HG02571 (cell line): Measurements from ENCODE around the gene CBY2.
"Not testable (repeated sequence)": the region's sequence is repeated elsewhere in the genome, so short reads cannot be mapped to it uniquely, and the experiment has no call there.

Experiments
- ATAC-seq: cut with Tn5 transposase; IDR thresholded peaks from one replicate; pipeline ENCODE4 v1.9.1; 2021; ENCODE audit warnings: mild to moderate bottlenecking, moderate library complexity; ENCODE audit not compliant: unreplicated experiment

The CBY2 gene

DNA sequence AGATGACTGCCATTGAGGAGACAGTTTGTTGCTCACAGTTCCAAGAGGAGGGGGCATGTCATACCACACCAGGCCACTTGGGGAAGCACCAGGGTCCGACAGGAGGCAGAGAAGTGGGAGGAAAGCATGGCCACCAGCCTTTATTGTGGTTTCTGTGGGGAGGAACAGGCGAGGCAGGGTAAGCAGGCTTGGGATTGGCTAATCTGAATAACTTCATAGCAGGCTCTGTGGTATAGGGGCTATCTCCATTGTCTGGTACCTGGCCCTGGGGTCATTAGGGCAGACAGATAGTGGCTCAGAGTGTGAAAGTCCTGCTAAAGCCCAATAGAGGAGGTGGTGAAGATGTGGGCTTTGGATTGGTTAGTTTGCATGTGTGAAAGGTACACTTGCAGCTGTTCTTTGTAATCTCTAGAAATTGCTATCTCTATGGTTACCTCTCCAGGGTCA, 35.5 kb downstream of the CBY2 start:
- no peak for ATAC-seq

DNA sequence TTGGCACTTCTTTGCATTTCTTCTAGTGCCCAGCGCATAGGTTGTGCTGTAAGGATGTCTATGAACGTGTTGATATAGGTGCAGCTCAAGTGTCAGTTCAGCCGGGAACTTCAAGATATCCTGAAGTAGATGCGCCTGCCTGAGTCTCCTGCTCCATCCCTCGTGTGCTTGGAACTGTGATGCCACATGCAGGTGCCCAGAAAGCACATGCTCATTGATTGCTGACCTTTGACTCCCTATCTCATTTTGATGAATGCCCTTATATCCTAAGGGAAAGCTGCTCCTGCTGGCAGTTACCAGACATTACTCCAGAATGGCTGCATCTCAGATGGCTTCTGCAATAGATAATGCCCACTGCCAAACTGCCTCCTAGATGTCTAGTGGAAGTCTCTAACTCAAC, 40.9 kb downstream of the CBY2 start:
- no peak for ATAC-seq

- ATAC-seq = no peak
Measured at GRCh38 chr13:45744979-45745378, 42.9 kb downstream of the CBY2 start.

GRCh38 chr13:45747071-45747470, 45.0 kb downstream of the CBY2 start:
- no peak for ATAC-seq

DNA sequence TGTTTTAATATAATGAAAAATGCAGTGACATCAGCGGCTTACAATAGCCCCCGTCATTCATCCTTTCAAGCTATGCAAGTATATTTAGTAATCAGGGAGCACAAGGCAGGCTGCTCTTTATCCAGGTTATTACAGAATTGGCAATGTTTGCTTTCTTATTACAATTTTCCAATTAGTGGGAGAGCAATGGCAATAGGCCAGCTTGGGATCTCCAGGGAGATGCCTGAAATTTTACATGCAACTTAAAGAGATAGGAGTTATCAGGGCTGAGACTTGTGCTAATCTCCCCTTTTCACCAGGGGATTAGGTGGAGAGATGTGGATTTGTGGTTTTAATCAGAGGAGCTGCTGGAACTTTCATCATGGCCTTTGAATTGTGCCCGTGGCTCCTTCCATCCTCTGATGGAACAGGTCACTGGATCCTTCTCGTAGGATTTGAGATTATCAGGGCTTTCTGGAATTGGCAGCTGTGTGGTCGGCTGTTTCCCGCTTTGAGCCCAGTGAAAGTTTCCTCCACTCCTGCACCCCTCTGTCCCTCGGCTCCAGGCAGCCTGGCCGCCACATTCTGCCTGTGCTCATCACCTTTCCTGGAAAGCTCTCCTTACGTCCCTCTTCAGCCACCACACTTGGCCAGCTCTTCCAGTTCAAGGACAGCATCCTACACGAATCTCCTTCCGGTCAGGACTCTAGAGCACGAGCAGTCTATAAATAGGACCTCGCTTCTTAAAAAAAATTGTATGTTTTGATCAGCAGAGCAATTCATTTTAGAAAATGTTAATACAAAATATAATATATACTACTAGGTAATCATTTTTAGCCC, 47.0 kb downstream of the CBY2 start:
- no peak for ATAC-seq

- ATAC-seq = no peak
Measured at GRCh38 chr13:45750566-45750965, 48.4 kb downstream of the CBY2 start.

- no peak for ATAC-seq
Measured at GRCh38 chr13:45751885-45752284, 49.8 kb downstream of the CBY2 start.

- ATAC-seq = no peak
Measured at GRCh38 chr13:45752510-45752909, 50.4 kb downstream of the CBY2 start.

GRCh38 chr13:45756498-45756897, 54.4 kb downstream of the CBY2 start:
- ATAC-seq = not testable (repeated sequence)

DNA sequence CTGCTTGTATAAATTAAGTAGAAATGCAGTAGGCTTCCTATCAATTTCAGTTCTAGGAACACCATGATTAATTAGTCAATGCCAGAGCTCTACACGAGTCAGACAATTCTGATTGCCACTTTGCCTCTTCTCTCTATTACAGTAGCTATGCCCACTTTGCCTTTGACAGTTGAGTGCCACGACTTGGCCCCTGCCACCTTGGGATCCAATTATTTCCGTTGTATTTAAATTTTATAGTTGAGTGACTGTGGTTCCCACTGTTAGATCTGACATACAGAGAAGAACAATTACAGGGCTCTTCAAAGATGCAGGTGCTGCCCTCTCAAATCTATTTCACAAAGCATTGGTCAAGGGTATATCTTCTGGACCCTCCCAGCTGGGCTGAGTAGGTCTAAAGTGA, 55.5 kb downstream of the CBY2 start:
- not testable (repeated sequence) for ATAC-seq

- ATAC-seq = no peak
Measured at GRCh38 chr13:45763419-45763818, 61.3 kb downstream of the CBY2 start.
